Endothelial cell of umbilical vein (primary cell): ENCODE results near the gene PARD3B. TPM values are rescaled to one million over a fixed set of nuclear protein-coding genes. Genes with fewer than 3 reads are reported as not detected.

Experiments
- BruUV-seq: library from RNA; stranded (reverse); fragments of 400-500 nt; replicated peaks from 2 replicates; lab custom pipeline; 2021; lab: Mats Ljungman, UMichigan
- CTCF ChIA-PET: fragments of 300-600, 350-600 bp; sonication (Branson Sonifier 250); formaldehyde crosslinking; loops from one replicate; lab custom pipeline; 2021; ENCODE audit warnings: antibody characterized with exemption, inconsistent platforms; lab: Charles Lee
- POLR2A ChIA-PET: fragments of 300-600, 350-600 bp; sonication (Branson Sonifier 250); formaldehyde crosslinking; loops from one replicate; lab custom pipeline; 2021; ENCODE audit warnings: antibody characterized with exemption, inconsistent platforms; lab: Charles Lee
- DNase-seq: peaks from one replicate; pipeline ENCODE4 v3.0.0-alpha.2; 2011; ENCODE audit warnings: low read depth, low spot score
- FAIRE-seq: peaks from 2 replicates; lab custom pipeline; 2011; peaks lifted over from hg19 to GRCh38; lab: Jason Lieb, UNC
- H2AFZ ChIP-seq: 2 replicates; pipeline ENCODE4 v1.6.0; 2012; ENCODE audit warnings: low read depth, low read length, control low read depth, inconsistent platforms
- H3K27ac ChIP-seq: 2 replicates; pipeline ENCODE4 v1.5.1; 2011; ENCODE audit warnings: low read depth, mild to moderate bottlenecking, control low read depth, low read length, moderate library complexity; ENCODE audit not compliant: insufficient read depth
- H3K27me3 ChIP-seq, 2 experiments: 2 replicates each; pipeline versions ENCODE4 v1.6.0 to v1.6.1; 2011; ENCODE audit warnings: low read length in 2 of 2, mixed read lengths in 1 of 2; ENCODE audit not compliant: control insufficient read depth in 2 of 2, insufficient read depth in 2 of 2
- H3K36me3 ChIP-seq, 2 experiments: 2 replicates in 1 of 2; 3 replicates in 1 of 2; pipeline ENCODE4 v1.5.1; 2011; ENCODE audit warnings: low read length in 2 of 2, mild to moderate bottlenecking in 1 of 2, moderate library complexity in 1 of 2; ENCODE audit not compliant: control insufficient read depth in 2 of 2, insufficient read depth in 2 of 2; ENCODE audit errors: extremely low read depth in 1 of 2
- H3K4me1 ChIP-seq: 3 replicates; pipeline ENCODE4 v1.5.1; 2011; ENCODE audit warnings: mild to moderate bottlenecking, low read length; ENCODE audit not compliant: control insufficient read depth, insufficient read depth; ENCODE audit errors: extremely low read depth
- H3K4me2 ChIP-seq: 2 replicates; pipeline ENCODE4 v1.6.1; 2011; ENCODE audit warnings: low read length, control low read depth, mixed read lengths; ENCODE audit not compliant: insufficient read depth
- H3K4me3 ChIP-seq, 3 experiments: fragments of 200-600 bp in 1 of 3; sonication (generic), shearing (Covaris generic) in 1 of 3; replicated peaks in 1 of 3; 2 replicates each; pipeline ENCODE4 v1.5.1; 2011 to 2016; ENCODE audit warnings: control low read depth in 3 of 3, low read length in 3 of 3, mild to moderate bottlenecking in 2 of 3, inconsistent platforms in 1 of 3, low read depth in 1 of 3, moderate library complexity in 1 of 3; ENCODE audit not compliant: insufficient read depth in 1 of 3
- H3K79me2 ChIP-seq: 2 replicates; pipeline ENCODE4 v1.6.0; 2012; ENCODE audit warnings: low read length, inconsistent platforms; ENCODE audit not compliant: control insufficient read depth, insufficient read depth
- H3K9ac ChIP-seq: replicated peaks from 2 replicates; pipeline ENCODE3; 2011; ENCODE audit warnings: low read length, control low read depth; ENCODE audit not compliant: insufficient read depth; ENCODE audit errors: extremely low read depth
- H3K9me1 ChIP-seq: replicated peaks from 3 replicates; pipeline ENCODE4 v1.6.0; 2011; ENCODE audit warnings: mild to moderate bottlenecking, low read length; ENCODE audit not compliant: control insufficient read depth, insufficient read depth; ENCODE audit errors: extremely low read depth
- H3K9me3 ChIP-seq: replicated peaks from 2 replicates; pipeline ENCODE4 v1.5.1; 2012; ENCODE audit warnings: low read length, inconsistent platforms; ENCODE audit not compliant: control insufficient read depth, insufficient read depth
- H4K20me1 ChIP-seq: replicated peaks from 2 replicates; pipeline ENCODE3; 2011; ENCODE audit warnings: mild to moderate bottlenecking, low read length; ENCODE audit not compliant: control insufficient read depth, insufficient read depth; ENCODE audit errors: extremely low read depth
- EZH2 ChIP-seq: IDR thresholded peaks from 2 replicates; pipeline ENCODE4 v1.6.1; 2012; ENCODE audit warnings: borderline replicate concordance, low read depth, mild to moderate bottlenecking, moderate library complexity, low read length, inconsistent platforms; ENCODE audit not compliant: severe bottlenecking
- FOS ChIP-seq: IDR thresholded peaks from 2 replicates; pipeline ENCODE4 v1.6.1; 2011; ENCODE audit warnings: mild to moderate bottlenecking, low read length, moderate library complexity, borderline replicate concordance; ENCODE audit not compliant: insufficient read depth
- GATA2 ChIP-seq: IDR thresholded peaks from 2 replicates; pipeline ENCODE4 v1.7.0; 2011; ENCODE audit warnings: low read depth, mild to moderate bottlenecking, moderate library complexity, mixed read lengths, low read length; ENCODE audit not compliant: insufficient read length, insufficient read depth
- JUN ChIP-seq: IDR thresholded peaks from 2 replicates; pipeline ENCODE4 v1.6.1; 2011; ENCODE audit warnings: borderline replicate concordance, low read depth; ENCODE audit not compliant: insufficient read length, insufficient read depth
- MYC ChIP-seq: IDR thresholded peaks from one replicate; pipeline ENCODE4 v1.6.1; 2011; ENCODE audit warnings: mild to moderate bottlenecking, low read depth, low read length
- POLR2A ChIP-seq: IDR thresholded peaks from 2 replicates; pipeline ENCODE4 v1.6.1; 2012; ENCODE audit warnings: low read depth, mild to moderate bottlenecking, control low read depth, low read length
- POLR2AphosphoS5 ChIP-seq: IDR thresholded peaks from 2 replicates; pipeline ENCODE4 v1.6.1; 2012; ENCODE audit warnings: low read depth, mild to moderate bottlenecking, control low read depth, low read length, moderate library complexity; ENCODE audit not compliant: insufficient read depth
- dilution Hi-C: fragments of 300-500 bp; cut with MboI; formaldehyde crosslinking; loops from one replicate; pipeline ENCODE4 v1.15.0; 2019; ENCODE audit warnings: low sequenced_read_pairs; ENCODE audit not compliant: extremely low pct_ligation_motif_present
- intact Hi-C: fragments of 100-400 bp; cut with micrococcal nuclease; formaldehyde crosslinking; loops from one replicate; pipeline ENCODE4 v1.10.0; 2022
- polyA plus RNA-seq, 4 experiments: library from polyadenylated mRNA; depleted of rRNA in 3 of 4; stranded (reverse) in 3 of 4; unstranded in 1 of 4; fragments of >200 nt; gene quantifications; 2 replicates each; pipeline versions ENCODE4 v1.2.1 to v1.2.3, GENCODE V29; 2011 to 2012; ENCODE audit warnings: missing spikeins in 1 of 4
- total RNA-seq: library from RNA; stranded (reverse); gene quantifications from 2 replicates; pipeline ENCODE4 v1.2.3, GENCODE V29; 2021
- TF ChIP-seq, protein P1 (sequence below), 2 donors: IDR thresholded peaks; 1 replicate in 1 of 2; 2 replicates in 1 of 2; pipeline ENCODE4 v1.5.1; 2011; ENCODE audit warnings: low read length in 2 of 2, mild to moderate bottlenecking in 2 of 2, moderate library complexity in 2 of 2, control low read depth in 1 of 2, inconsistent platforms in 1 of 2, low read depth in 1 of 2; ENCODE audit not compliant: insufficient read depth in 1 of 2; ENCODE audit errors: extremely low read depth in 1 of 2
- TF ChIP-seq, protein P2 (sequence below): IDR thresholded peaks from 2 replicates; pipeline ENCODE4 v1.6.1; 2011; ENCODE audit not compliant: insufficient read depth, insufficient read length

The PARD3B gene
- total and polyA plus RNA-seq, 2 donors (not counting 3 experiments of a cell fraction or from before 2014, with no cell fraction given), result 2.2 to 30.9 TPM

DNA sequence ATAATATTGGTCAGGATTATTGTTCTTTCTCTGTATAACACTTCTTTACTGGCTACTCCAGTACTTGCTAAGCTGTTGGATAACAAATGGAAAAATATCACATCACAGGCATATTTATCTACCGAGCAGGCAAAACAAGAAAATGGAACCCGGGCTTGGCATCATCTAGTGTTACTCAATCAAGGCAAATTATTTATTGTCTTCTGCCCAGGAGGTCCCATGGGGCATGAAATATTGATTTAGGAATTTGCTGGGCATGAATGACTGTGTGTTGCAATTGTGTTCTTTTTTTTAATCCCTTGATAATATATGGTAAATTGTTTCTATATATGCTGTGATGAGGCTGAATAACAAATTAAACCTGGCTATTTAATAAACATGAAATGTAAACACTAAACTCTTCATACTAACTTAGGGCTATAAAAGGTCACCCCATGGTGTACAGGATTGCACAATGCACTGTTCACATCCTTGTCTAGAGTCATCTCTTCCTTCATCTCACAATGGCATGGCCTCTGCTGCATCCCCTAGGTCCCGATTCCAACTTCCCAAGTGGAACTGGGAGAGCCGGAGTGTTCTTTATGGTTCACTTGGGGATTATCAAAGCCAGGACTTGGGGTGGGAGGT, 2.2 kb upstream of the PARD3B start:
- no peaks in the 10 kb centered on the region for H3K36me3 ChIP-seq
- no peak overlapping the region for H3K27ac ChIP-seq
- H3K4me3 ChIP-seq, result no peak overlapping the region
- no peak overlapping the region for H3K9ac ChIP-seq
- no peak overlapping the region for H2AFZ ChIP-seq
- no peaks in the 10 kb centered on the region for H3K9me1 ChIP-seq
- H3K79me2 ChIP-seq, result peaks cover 11% of the 10 kb centered on the region
- no peak for TF ChIP-seq POLR2A
- TF ChIP-seq, protein P1, sequence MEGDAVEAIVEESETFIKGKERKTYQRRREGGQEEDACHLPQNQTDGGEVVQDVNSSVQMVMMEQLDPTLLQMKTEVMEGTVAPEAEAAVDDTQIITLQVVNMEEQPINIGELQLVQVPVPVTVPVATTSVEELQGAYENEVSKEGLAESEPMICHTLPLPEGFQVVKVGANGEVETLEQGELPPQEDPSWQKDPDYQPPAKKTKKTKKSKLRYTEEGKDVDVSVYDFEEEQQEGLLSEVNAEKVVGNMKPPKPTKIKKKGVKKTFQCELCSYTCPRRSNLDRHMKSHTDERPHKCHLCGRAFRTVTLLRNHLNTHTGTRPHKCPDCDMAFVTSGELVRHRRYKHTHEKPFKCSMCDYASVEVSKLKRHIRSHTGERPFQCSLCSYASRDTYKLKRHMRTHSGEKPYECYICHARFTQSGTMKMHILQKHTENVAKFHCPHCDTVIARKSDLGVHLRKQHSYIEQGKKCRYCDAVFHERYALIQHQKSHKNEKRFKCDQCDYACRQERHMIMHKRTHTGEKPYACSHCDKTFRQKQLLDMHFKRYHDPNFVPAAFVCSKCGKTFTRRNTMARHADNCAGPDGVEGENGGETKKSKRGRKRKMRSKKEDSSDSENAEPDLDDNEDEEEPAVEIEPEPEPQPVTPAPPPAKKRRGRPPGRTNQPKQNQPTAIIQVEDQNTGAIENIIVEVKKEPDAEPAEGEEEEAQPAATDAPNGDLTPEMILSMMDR (IDR thresholded peaks at IDR 0.05; ENCODE audit: extremely low read depth in 1 of 2, insufficient read depth in 1 of 2, low read depth in 1 of 2, low read length in 2 of 2), result no peak
- TF ChIP-seq, protein P2, sequence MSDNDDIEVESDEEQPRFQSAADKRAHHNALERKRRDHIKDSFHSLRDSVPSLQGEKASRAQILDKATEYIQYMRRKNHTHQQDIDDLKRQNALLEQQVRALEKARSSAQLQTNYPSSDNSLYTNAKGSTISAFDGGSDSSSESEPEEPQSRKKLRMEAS, result no peak
- no peak for TF ChIP-seq JUN
- no peak for TF ChIP-seq GATA2
- no peak for TF ChIP-seq MYC
- TF ChIP-seq EZH2, result no peak
- TF ChIP-seq POLR2AphosphoS5, result no peak
- TF ChIP-seq FOS, result no peak
- peaks cover 42% of the 10 kb centered on the region for H3K4me1 ChIP-seq
- CTCF ChIA-PET, result interaction anchor here (1.7 to 2.3 kb wide), 2 partner anchors 149 kb away, joined by 5 to 16 read pairs; no protein-coding TSS in a partner anchor
- FAIRE-seq, result no peak
- no TSS peak for BruUV-seq
- no peak overlapping the region for H3K4me2 ChIP-seq
- H3K27me3 ChIP-seq, result no peaks in the 10 kb centered on the region
- H4K20me1 ChIP-seq, result no peaks in the 10 kb centered on the region
- no peaks in the 10 kb centered on the region for H3K9me3 ChIP-seq
- intact Hi-C loops (loop anchor here (10.0 kb wide), 1 partner anchor 302 kb away; no protein-coding TSS in a partner anchor), dilution Hi-C loops (no loop called here)
- POLR2A ChIA-PET, result no interaction called here
- no peak for DNase-seq
